Gastroesophageal sphincter (tissue), 4 donors: ENCODE data around the gene LINC01488. TPM values are rescaled to one million over a fixed set of nuclear protein-coding genes. Genes with fewer than 3 reads are reported as not detected.
A peak's percentile ranks its signal among the peaks of the same experiment; 100 is the strongest.

Source experiments
- ATAC-seq: fragments of 150-250 bp; one replicate; pipeline ENCODE4 v1.9.1; 2016; ENCODE audit warnings: mild to moderate bottlenecking, moderate library complexity
- H3K27ac ChIP-seq, 4 donors: fragments of 200-600 bp; sonication (generic) in 3 of 4; 1 replicate in 3 of 4; 2 replicates in 1 of 4; pipeline ENCODE4 v1.5.1; 2016 to 2019
- H3K27me3 ChIP-seq: fragments of 200-600 bp; sonication (generic); one replicate; pipeline ENCODE4 v1.5.1; 2019
- H3K36me3 ChIP-seq, 2 donors: fragments of 200-600 bp; sonication (generic); one replicate each; pipeline ENCODE4 v1.5.1; 2019; ENCODE audit warnings: control low read depth in 1 of 2
- H3K4me1 ChIP-seq, 3 donors: fragments of 200-600 bp; sonication (generic); 1 replicate in 2 of 3; 2 replicates in 1 of 3; pipeline ENCODE4 v1.5.1; 2016 to 2019; ENCODE audit warnings: control low read depth in 2 of 3
- H3K4me3 ChIP-seq, 2 donors: fragments of 200-600 bp; sonication (generic); one replicate each; pipeline ENCODE4 v1.5.1; 2019; ENCODE audit warnings: mild to moderate bottlenecking in 1 of 2, moderate library complexity in 1 of 2
- H3K9me3 ChIP-seq, 3 donors: fragments of 200-600 bp; sonication (generic); one replicate each; pipeline ENCODE4 v1.5.1; 2017 to 2019; ENCODE audit warnings: control low read depth in 2 of 3
- CTCF ChIP-seq, 4 experiments: fragments of 200-600 bp in 2 of 4; fragments of 450-650 bp in 2 of 4; sonication (generic) in 1 of 4; IDR thresholded peaks; one replicate each; pipeline ENCODE4 v1.5.1; 2017 to 2019; ENCODE audit warnings: antibody characterized with exemption in 4 of 4, mild to moderate bottlenecking in 2 of 4, moderate library complexity in 2 of 4
- EP300 ChIP-seq: sonication (generic); formaldehyde crosslinking; IDR thresholded peaks from one replicate; pipeline ENCODE4 v1.6.1; 2017; ENCODE audit warnings: antibody characterized with exemption, mild to moderate bottlenecking
- POLR2A ChIP-seq, 2 donors: fragments of 450-650 bp; IDR thresholded peaks; one replicate each; pipeline ENCODE4 v1.6.1; 2017; ENCODE audit warnings: antibody characterized with exemption in 2 of 2, mild to moderate bottlenecking in 2 of 2, moderate library complexity in 1 of 2
- POLR2AphosphoS5 ChIP-seq: sonication (generic); formaldehyde crosslinking; IDR thresholded peaks from one replicate; pipeline ENCODE4 v1.6.1; 2017; ENCODE audit warnings: antibody characterized with exemption
- WGBS, 2 donors: methylation state at CpG; one replicate each; pipeline ENCODE4 v1.1.5; 2018; ENCODE audit warnings: low coverage in 1 of 2; 5-methylcytosine and 5-hydroxymethylcytosine counted together
- total RNA-seq, 4 donors: library from RNA; depleted of rRNA; stranded (reverse); fragments of >200 nt; gene quantifications; one replicate each; pipeline ENCODE4 v1.1.0, GENCODE V29; 2016

Gene LINC01488
- total RNA-seq, 4 donors from 2014 or later: not detected

DNA sequence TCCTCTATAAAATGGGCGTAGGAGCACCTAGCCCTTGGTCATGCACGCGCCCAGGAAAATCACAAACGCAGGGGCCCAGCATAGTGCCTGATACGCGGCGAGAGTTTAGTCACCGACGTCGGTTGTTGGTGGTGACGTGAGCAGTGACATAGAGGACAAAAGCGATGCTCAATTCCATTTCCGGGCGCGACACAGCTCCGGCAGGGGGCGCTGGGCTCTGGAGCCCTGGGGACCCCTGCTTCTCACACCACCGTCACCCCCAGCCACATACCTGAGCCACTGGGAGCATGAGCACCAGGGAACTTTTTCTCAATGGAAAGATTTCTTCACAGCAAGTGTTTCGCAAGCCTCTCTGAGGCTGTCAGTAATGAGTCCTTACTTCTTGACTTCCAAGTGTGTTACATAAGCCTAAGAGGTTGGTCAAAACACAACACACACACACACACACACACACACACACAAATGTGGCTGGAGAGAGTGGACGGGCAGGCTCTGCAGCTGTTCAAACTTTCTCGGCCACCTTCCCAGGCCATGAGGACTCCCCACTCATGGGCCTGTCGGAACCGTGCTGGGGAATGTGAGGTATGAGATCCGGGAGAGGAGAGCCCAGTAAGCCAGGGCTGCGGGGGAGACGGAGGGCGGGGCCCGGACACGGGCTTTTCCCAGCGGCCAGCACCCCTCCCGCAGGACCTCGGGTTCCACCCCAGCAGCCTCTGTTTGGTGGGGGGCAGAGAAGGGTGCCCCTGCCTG lies 36.9 kb upstream of the LINC01488 start:
- TF ChIP-seq POLR2A (IDR thresholded peaks at IDR 0.05) (no peak), EP300 (no peak), POLR2AphosphoS5 (peak; percentile 72), CTCF (IDR thresholded peaks at IDR 0.05) (peak in 2 of 4 experiments; percentile 39 to 40)
- peak; percentile 71 for ATAC-seq

DNA sequence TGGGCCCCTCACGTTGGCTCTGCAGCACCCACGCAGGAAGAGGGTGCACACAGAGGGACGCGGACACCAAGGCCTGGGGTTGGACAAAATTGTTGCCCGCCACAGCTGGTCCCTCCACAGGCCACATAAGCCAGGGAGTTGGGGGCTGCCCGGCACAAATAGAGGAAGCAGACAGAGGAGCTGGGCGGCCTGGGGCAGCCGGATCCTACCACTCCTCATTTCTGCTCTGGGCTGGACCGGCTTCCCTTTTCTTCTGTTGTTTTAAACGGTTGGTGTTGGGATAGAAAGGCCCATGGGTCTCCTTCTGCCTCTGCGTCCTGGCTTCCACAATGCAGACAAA lies 36.4 kb upstream of the LINC01488 start:
- no peak for TF ChIP-seq POLR2A (IDR thresholded peaks at IDR 0.05)
- no peak for TF ChIP-seq CTCF (IDR thresholded peaks at IDR 0.05)
- no peak for TF ChIP-seq POLR2AphosphoS5
- no peak for TF ChIP-seq EP300
- H3K36me3 ChIP-seq: no peaks in the 10 kb centered on the region
- H3K27me3 ChIP-seq: no peaks in the 10 kb centered on the region
- no peaks in the 10 kb centered on the region for H3K9me3 ChIP-seq
- peak overlapping the region in 1 of 2 donors; percentile 29 for H3K4me3 ChIP-seq
- 82% methylated on average over 5 of the region's 11 CpGs; no CpG with 5 or more reads in 1 of the 2 donors for whole genome bisulfite sequencing, 2 donors
- H3K4me1 ChIP-seq: peaks cover 0 to 49% (median 27%) of the 10 kb centered on the region in 3 donors
- H3K27ac ChIP-seq: peak overlapping the region in 3 of 4 donors; percentile 77 to 83 (median 81)
- no peak for ATAC-seq

More for the DNA sequence above, 36.9 kb upstream of the LINC01488 start:
- H3K36me3 ChIP-seq: no peaks in the 10 kb centered on the region
- H3K4me3 ChIP-seq: peak overlapping the region in 1 of 2 donors; percentile 29
- no peaks in the 10 kb centered on the region for H3K9me3 ChIP-seq
- peak overlapping the region in 3 of 4 donors; percentile 77 to 83 (median 81) for H3K27ac ChIP-seq
- H3K27me3 ChIP-seq: no peaks in the 10 kb centered on the region
- 43% methylated on average over 12 of the region's 32 CpGs; no CpG with 5 or more reads in 1 of the 2 donors for WGBS, 2 donors
- H3K4me1 ChIP-seq: peaks cover 0 to 43% (median 27%) of the 10 kb centered on the region in 3 donors

GRCh38 chr11:69446108-69446507 lies 35.4 kb upstream of the LINC01488 start:
- no peak for ATAC-seq
- Histone ChIP-seq H3K27me3 (no peaks in the 10 kb centered on the region), H3K27ac (no peak overlapping the region), H3K4me1 (peaks cover 0 to 54% (median 27%) of the 10 kb centered on the region in 3 donors), H3K4me3 (no peak overlapping the region), H3K9me3 (no peaks in the 10 kb centered on the region), H3K36me3 (no peaks in the 10 kb centered on the region)
- TF ChIP-seq EP300 (no peak), CTCF (IDR thresholded peaks at IDR 0.05) (no peak), POLR2A (IDR thresholded peaks at IDR 0.05) (no peak), POLR2AphosphoS5 (no peak)
- WGBS, 2 donors: 90 to 95% methylated on average over 5 to 10 of the region's 11 CpGs

GRCh38 chr11:69447786-69448185 lies 33.7 kb upstream of the LINC01488 start:
- TF ChIP-seq POLR2A (IDR thresholded peaks at IDR 0.05) (no peak), EP300 (no peak), POLR2AphosphoS5 (no peak), CTCF (IDR thresholded peaks at IDR 0.05) (no peak)
- no peak for ATAC-seq
- WGBS, 2 donors: 61 to 100% methylated on average over 2 to 3 of the region's 7 CpGs
- Histone ChIP-seq H3K4me3 (no peak overlapping the region), H3K36me3 (no peaks in the 10 kb centered on the region), H3K4me1 (peaks cover 0 to 48% (median 25%) of the 10 kb centered on the region in 3 donors), H3K27me3 (no peaks in the 10 kb centered on the region), H3K9me3 (no peaks in the 10 kb centered on the region), H3K27ac (no peak overlapping the region)
